H1 (cell line): Measurements from ENCODE around the gene KCNE1. TPM values are rescaled to one million over a fixed set of nuclear protein-coding genes. Genes with fewer than 3 reads are reported as not detected.

ENCODE experiments used
- CTCF ChIA-PET: fragments of 300-600 bp; sonication (Branson Sonifier 250); formaldehyde crosslinking; loops from one replicate; lab custom pipeline; 2021; ENCODE audit not compliant: partially characterized antibody; lab: Charles Lee
- POLR2A ChIA-PET: fragments of 300-600 bp; sonication (Branson Sonifier 250); formaldehyde crosslinking; loops from one replicate; lab custom pipeline; 2021; ENCODE audit warnings: inconsistent platforms; ENCODE audit not compliant: partially characterized antibody; lab: Charles Lee
- DNase-seq, 2 experiments: peaks; one replicate each; pipeline versions ENCODE4 v3.0.0 to v3.0.0-alpha.2; 2010 to 2022; ENCODE audit warnings: low spot score in 2 of 2, low read depth in 1 of 2, mixed read lengths in 1 of 2
- FAIRE-seq: peaks from 2 replicates; lab custom pipeline; 2011; peaks lifted over from hg19 to GRCh38; lab: Jason Lieb, UNC
- H2AFZ ChIP-seq: 2 replicates; pipeline ENCODE4 v1.8.1; 2012; ENCODE audit warnings: low read length, inconsistent platforms
- H2AK5ac ChIP-seq: 2 replicates; pipeline ENCODE4 v1.6.1; 2013; ENCODE audit warnings: low read depth, low read length
- H2BK120ac ChIP-seq: replicated peaks from 2 replicates; pipeline ENCODE3; 2013; ENCODE audit warnings: low read depth, low read length, inconsistent platforms
- H2BK12ac ChIP-seq: 2 replicates; pipeline ENCODE4 v1.6.1; 2013; ENCODE audit warnings: low read depth, low read length
- H2BK15ac ChIP-seq: 2 replicates; pipeline ENCODE4 v1.6.1; 2013; ENCODE audit warnings: low read length
- H2BK20ac ChIP-seq: 2 replicates; pipeline ENCODE4 v1.6.1; 2013; ENCODE audit warnings: low read length
- H2BK5ac ChIP-seq: 2 replicates; pipeline ENCODE4 v1.6.1; 2013; ENCODE audit warnings: low read depth, low read length
- H3K14ac ChIP-seq: 2 replicates; pipeline ENCODE4 v1.6.1; 2013; ENCODE audit warnings: inconsistent platforms; ENCODE audit not compliant: insufficient read length
- H3K18ac ChIP-seq: 2 replicates; pipeline ENCODE4 v1.6.1; 2013; ENCODE audit warnings: low read length; ENCODE audit errors: extremely low read depth
- H3K23ac ChIP-seq: 2 replicates; pipeline ENCODE4 v1.6.1; 2013; ENCODE audit warnings: inconsistent platforms; ENCODE audit not compliant: insufficient read length
- H3K23me2 ChIP-seq: 2 replicates; pipeline ENCODE4 v1.6.1; 2013; ENCODE audit warnings: low read depth, low read length
- H3K27ac ChIP-seq: 2 replicates; pipeline ENCODE4 v1.6.1; 2011; ENCODE audit warnings: low read depth, low read length, inconsistent platforms
- H3K27me3 ChIP-seq, 4 experiments: replicated peaks in 1 of 4; 1 replicate in 1 of 4; 2 replicates in 3 of 4; pipeline versions ENCODE4 v1.6.1 to v1.8.1; 2011 to 2013; ENCODE audit warnings: low read length in 3 of 4, mild to moderate bottlenecking in 3 of 4, inconsistent platforms in 2 of 4, mixed read lengths in 2 of 4, moderate library complexity in 1 of 4; ENCODE audit not compliant: control insufficient read depth in 3 of 4, insufficient read depth in 3 of 4; ENCODE audit errors: extremely low read depth in 1 of 4
- H3K36me3 ChIP-seq, 4 experiments: 2 replicates each; pipeline versions ENCODE4 v1.6.1 to v1.8.1; 2011 to 2013; ENCODE audit warnings: mild to moderate bottlenecking in 4 of 4, low read length in 3 of 4, moderate library complexity in 2 of 4, control low read depth in 1 of 4, inconsistent platforms in 1 of 4; ENCODE audit not compliant: insufficient read depth in 4 of 4, control insufficient read depth in 2 of 4
- H3K4ac ChIP-seq: replicated peaks from 2 replicates; pipeline ENCODE3; 2013; ENCODE audit warnings: low read length, low read depth, mixed read lengths, inconsistent platforms; ENCODE audit not compliant: insufficient read length
- H3K4me1 ChIP-seq, 4 experiments: replicated peaks in 1 of 4; 1 replicate in 1 of 4; 2 replicates in 3 of 4; pipeline versions ENCODE4 v1.6.1 to v1.8.1; 2011 to 2013; ENCODE audit warnings: low read length in 3 of 4, inconsistent platforms in 2 of 4, mixed read lengths in 1 of 4; ENCODE audit not compliant: insufficient read depth in 4 of 4, control insufficient read depth in 3 of 4
- H3K4me2 ChIP-seq, 2 experiments: 2 replicates each; pipeline versions ENCODE4 v1.6.1 to v1.8.1; 2011 to 2013; ENCODE audit warnings: low read depth in 2 of 2, low read length in 2 of 2, control low read depth in 1 of 2, inconsistent platforms in 1 of 2, mild to moderate bottlenecking in 1 of 2; ENCODE audit not compliant: insufficient read depth in 1 of 2
- H3K4me3 ChIP-seq, 4 experiments: fragments of 200-600, 300-600 bp in 1 of 4; sonication (generic), shearing (Covaris generic), sonication (Bioruptor Twin) in 1 of 4; 2 replicates each; pipeline versions ENCODE4 v1.5.1 to v1.8.1; 2011 to 2016; ENCODE audit warnings: low read length in 4 of 4, low read depth in 3 of 4, control low read depth in 2 of 4, inconsistent platforms in 2 of 4, mild to moderate bottlenecking in 2 of 4, mixed read lengths in 1 of 4, moderate library complexity in 1 of 4; ENCODE audit not compliant: insufficient read depth in 2 of 4; ENCODE audit errors: extremely low read depth in 1 of 4
- H3K56ac ChIP-seq: replicated peaks from 2 replicates; pipeline ENCODE3; 2013; ENCODE audit warnings: low read depth, mild to moderate bottlenecking, mixed read lengths, low read length, inconsistent platforms; ENCODE audit not compliant: insufficient read length
- H3K79me1 ChIP-seq: 2 replicates; pipeline ENCODE4 v1.6.1; 2013; ENCODE audit warnings: low read depth, low read length, control low read depth
- H3K79me2 ChIP-seq, 2 experiments: 2 replicates each; pipeline versions ENCODE4 v1.6.1 to v1.8.1; 2012 to 2013; ENCODE audit warnings: low read length in 2 of 2, mild to moderate bottlenecking in 2 of 2, inconsistent platforms in 1 of 2; ENCODE audit not compliant: insufficient read depth in 2 of 2, control insufficient read depth in 1 of 2
- H3K9ac ChIP-seq, 4 experiments: replicated peaks in 1 of 4; 1 replicate in 1 of 4; 2 replicates in 3 of 4; pipeline versions ENCODE4 v1.6.1 to v1.8.1; 2011 to 2013; ENCODE audit warnings: low read depth in 3 of 4, low read length in 3 of 4, control low read depth in 2 of 4, mild to moderate bottlenecking in 2 of 4, moderate library complexity in 2 of 4, inconsistent platforms in 1 of 4; ENCODE audit errors: extremely low read depth in 1 of 4
- H3K9me3 ChIP-seq, 2 experiments: 2 replicates each; pipeline versions ENCODE4 v1.6.1 to v1.8.1; 2012 to 2013; ENCODE audit warnings: mild to moderate bottlenecking in 2 of 2, moderate library complexity in 2 of 2, control low read depth in 1 of 2, inconsistent platforms in 1 of 2, low read depth in 1 of 2, low read length in 1 of 2, mixed read lengths in 1 of 2; ENCODE audit not compliant: insufficient read depth in 2 of 2
- H4K20me1 ChIP-seq, 2 experiments: replicated peaks in 1 of 2; 2 replicates each; pipeline versions ENCODE3 to v1.8.1; 2011 to 2013; ENCODE audit warnings: inconsistent platforms in 2 of 2, low read length in 2 of 2, mild to moderate bottlenecking in 1 of 2; ENCODE audit not compliant: insufficient read depth in 2 of 2, control insufficient read depth in 1 of 2
- H4K5ac ChIP-seq: 2 replicates; pipeline ENCODE4 v1.6.1; 2013; ENCODE audit warnings: low read length, low read depth, mixed read lengths, inconsistent platforms; ENCODE audit not compliant: insufficient read length
- H4K8ac ChIP-seq: 2 replicates; pipeline ENCODE4 v1.8.0; 2013; ENCODE audit warnings: mild to moderate bottlenecking, moderate library complexity, low read length, inconsistent platforms; ENCODE audit not compliant: insufficient read depth; ENCODE audit errors: extremely low read depth
- H4K91ac ChIP-seq: replicated peaks from 2 replicates; pipeline ENCODE3; 2013; ENCODE audit warnings: low read length, mixed read lengths, inconsistent platforms; ENCODE audit not compliant: insufficient read length
- CEBPB ChIP-seq: IDR thresholded peaks from 2 replicates; pipeline ENCODE4 v1.6.1; 2012; ENCODE audit warnings: low read depth, low read length
- CTBP2 ChIP-seq: IDR thresholded peaks from 2 replicates; pipeline ENCODE4 v1.7.0; 2011; ENCODE audit warnings: borderline replicate concordance, mild to moderate bottlenecking, moderate library complexity, mixed read lengths, low read length; ENCODE audit not compliant: insufficient read depth, insufficient read length
- GTF2F1 ChIP-seq: IDR thresholded peaks from 2 replicates; pipeline ENCODE4 v1.6.1; 2012; ENCODE audit warnings: low read depth, low read length, improper control_type of control experiment, borderline replicate concordance
- JUN ChIP-seq: IDR thresholded peaks from 2 replicates; pipeline ENCODE4 v1.6.1; 2011; ENCODE audit warnings: low read depth, mild to moderate bottlenecking, improper control_type of control experiment, low read length
- MAFK ChIP-seq: IDR thresholded peaks from 2 replicates; pipeline ENCODE4 v1.6.1; 2012; ENCODE audit warnings: low read depth, mild to moderate bottlenecking, improper control_type of control experiment, low read length
- SIN3A ChIP-seq, 2 experiments: IDR thresholded peaks in 1 of 2; conservative IDR thresholded peaks in 1 of 2; 2 replicates each; pipeline ENCODE4 v1.6.1; 2011 to 2012; ENCODE audit warnings: low read length in 2 of 2, improper control_type of control experiment in 1 of 2, low read depth in 1 of 2, mild to moderate bottlenecking in 1 of 2
- TBP ChIP-seq: IDR thresholded peaks from 2 replicates; pipeline ENCODE4 v1.6.1; 2011; ENCODE audit warnings: low read depth, low read length, improper control_type of control experiment
- TCF12 ChIP-seq: IDR thresholded peaks from 2 replicates; pipeline ENCODE4 v1.6.1; 2011; ENCODE audit warnings: low read depth, mild to moderate bottlenecking, low read length
- TEAD4 ChIP-seq: IDR thresholded peaks from 2 replicates; pipeline ENCODE4 v1.6.1; 2012; ENCODE audit warnings: low read depth, low read length, inconsistent platforms, mixed read lengths
- ZNF274 ChIP-seq: IDR thresholded peaks from 2 replicates; pipeline ENCODE4 v1.7.0; 2012; ENCODE audit warnings: low read length, borderline replicate concordance; ENCODE audit errors: extremely low read depth
- WGBS, 2 experiments: shearing (Covaris generic) in 1 of 2; methylation state at CpG; one replicate each; pipeline versions ENCODE4 v1.1.6 to v1.1.7; 2013 to 2015; ENCODE audit warnings: low lambda C conversion rate in 2 of 2, mixed read lengths in 2 of 2, inconsistent platforms in 1 of 2, low coverage in 1 of 2, missing lambda C conversion rate in 1 of 2; ENCODE audit not compliant: insufficient replicate concordance in 2 of 2, insufficient coverage in 1 of 2, insufficient read length in 1 of 2; ENCODE audit errors: extremely low coverage in 1 of 2, missing lambda C conversion rate in 1 of 2; 5-methylcytosine and 5-hydroxymethylcytosine counted together
- polyA plus RNA-seq, 7 experiments: library from polyadenylated mRNA; depleted of rRNA in 3 of 7; stranded (reverse) in 5 of 7; unstranded in 2 of 7; fragments of >200 nt in 5 of 7; fragments of 200-250 nt in 2 of 7; gene quantifications; 1 replicate in 5 of 7; 2 replicates in 1 of 7; 4 replicates in 1 of 7; pipeline versions ENCODE4 v1.2.1 to v1.2.3, GENCODE V29; 2011 to 2013; ENCODE audit warnings: missing spikeins in 2 of 7, mixed read lengths in 2 of 7
- total RNA-seq: library from RNA; stranded (reverse); fragmentation: NEBNext Ultra II Directional; extraction: Animal tissue kit (Norgen Biotek cat#: 25700); gene quantifications from 2 replicates; pipeline ENCODE4 v1.2.1, GENCODE V29; 2021

KCNE1 gene
- total and polyA plus RNA-seq, 2 of the 8 experiments (the other 6 are each of a cell fraction or from before 2014, with no cell fraction given) = 0.08 to 0.28 TPM

- H3K79me2 ChIP-seq = no peaks in the 10 kb centered on the region
- no peak for TF ChIP-seq TCF12
- no peak for TF ChIP-seq TEAD4
- no peak for TF ChIP-seq TBP
- no peak for TF ChIP-seq SIN3A (conservative IDR thresholded peaks at IDR 0.05 in 1 of 2, IDR thresholded peaks at IDR 0.05 in 1 of 2; ENCODE audit: low read depth in 1 of 2, low read length in 2 of 2)
- TF ChIP-seq GTF2F1 = no peak
- TF ChIP-seq ZNF274 = no peak
- no peak for TF ChIP-seq CTBP2
- TF ChIP-seq MAFK = no peak
- TF ChIP-seq CEBPB = no peak
- no peak for TF ChIP-seq JUN
- no peak overlapping the region for H3K23ac ChIP-seq
- H3K79me1 ChIP-seq = no peaks in the 10 kb centered on the region
- no peak overlapping the region for H4K5ac ChIP-seq
- H3K4me3 ChIP-seq = no peak overlapping the region
- H2AK5ac ChIP-seq = no peak overlapping the region
- H3K56ac ChIP-seq = no peak overlapping the region
- H2BK20ac ChIP-seq = no peak overlapping the region
- H3K27me3 ChIP-seq = no peaks in the 10 kb centered on the region
- H4K20me1 ChIP-seq = no peaks in the 10 kb centered on the region
- no peak overlapping the region for H2BK120ac ChIP-seq
- H3K27ac ChIP-seq = no peak overlapping the region
- peaks cover 0 to 6% (median 0%) of the 10 kb centered on the region in 4 experiments; a peak in 1 of 7 replicates for H3K4me1 ChIP-seq
- H3K4me2 ChIP-seq = no peak overlapping the region
- H2BK5ac ChIP-seq = no peak overlapping the region
- H3K36me3 ChIP-seq = no peaks in the 10 kb centered on the region
- no peaks in the 10 kb centered on the region for H3K23me2 ChIP-seq
- no peak overlapping the region for H3K14ac ChIP-seq
- POLR2A ChIA-PET = no interaction called here
- FAIRE-seq (no peak), DNase-seq (no peak)
- no peak overlapping the region for H2BK15ac ChIP-seq
- no peak overlapping the region for H3K9ac ChIP-seq
- no peak overlapping the region for H2AFZ ChIP-seq
- WGBS, 2 experiments = 87% methylated on average over 3 of the region's 3 CpGs; no CpG with 5 or more reads in 1 of the 2 experiments
- no peak overlapping the region for H4K91ac ChIP-seq
- H4K8ac ChIP-seq = no peak overlapping the region
- H3K9me3 ChIP-seq = no peaks in the 10 kb centered on the region
- no peak overlapping the region for H3K4ac ChIP-seq
- CTCF ChIA-PET = no interaction called here
- no peak overlapping the region for H2BK12ac ChIP-seq
- H3K18ac ChIP-seq = no peak overlapping the region
Observed at GRCh38 chr21:34535886-34536285, 23.9 kb upstream of the KCNE1 start.
